ENCODE measurements around the gene DSCAM.
"Not testable (repeated sequence)": the region's sequence is repeated elsewhere in the genome, so short reads cannot be mapped to it uniquely, and the experiment has no call there.

Gene DSCAM

GRCh38 chr21:40049931-40050290, 797.0 kb downstream of the DSCAM start:
- no peak overlapping the region for H3K4me3 ChIP-seq (ENCODE audit: low read length)
- 65% methylated on average over 7 of the region's 7 CpGs for WGBS
- no peaks in the 10 kb centered on the region for H3K9me3 ChIP-seq (ENCODE audit: insufficient read depth, low read depth, low read length)
- peaks cover 12% of the 10 kb centered on the region for H3K4me1 ChIP-seq (ENCODE audit: insufficient read depth, low read length)
- no peak overlapping the region for H3K9ac ChIP-seq (ENCODE audit: low read depth, low read length)
- H3K27ac ChIP-seq (ENCODE audit: low read depth, low read length), result no peak overlapping the region
- H3K36me3 ChIP-seq (ENCODE audit: insufficient read depth, low read length), result no peaks in the 10 kb centered on the region
- H3K27me3 ChIP-seq (ENCODE audit: insufficient read depth, low read length), result no peaks in the 10 kb centered on the region

GRCh38 chr21:40049031-40049930, 797.7 kb downstream of the DSCAM start:
- no peaks in the 10 kb centered on the region for H3K36me3 ChIP-seq (ENCODE audit: insufficient read depth, low read length)
- no peak overlapping the region for H3K27ac ChIP-seq (ENCODE audit: low read depth, low read length)
- H3K4me3 ChIP-seq (ENCODE audit: low read length), result no peak overlapping the region
- H3K27me3 ChIP-seq (ENCODE audit: insufficient read depth, low read length), result no peaks in the 10 kb centered on the region
- no peaks in the 10 kb centered on the region for H3K9me3 ChIP-seq (ENCODE audit: insufficient read depth, low read depth, low read length)
- no peak overlapping the region for H3K9ac ChIP-seq (ENCODE audit: low read depth, low read length)
- 82% methylated on average over 10 of the region's 10 CpGs for WGBS
- peaks cover 12% of the 10 kb centered on the region for H3K4me1 ChIP-seq (ENCODE audit: insufficient read depth, low read length)

GRCh38 chr21:40047993-40048730, 798.8 kb downstream of the DSCAM start:
- Histone ChIP-seq H3K27me3 (ENCODE audit: insufficient read depth, low read length) (no peaks in the 10 kb centered on the region), H3K9ac (ENCODE audit: low read depth, low read length) (no peak overlapping the region), H3K27ac (ENCODE audit: low read depth, low read length) (no peak overlapping the region), H3K9me3 (ENCODE audit: insufficient read depth, low read depth, low read length) (no peaks in the 10 kb centered on the region), H3K4me3 (ENCODE audit: low read length) (no peak overlapping the region), H3K36me3 (ENCODE audit: insufficient read depth, low read length) (no peaks in the 10 kb centered on the region), H3K4me1 (ENCODE audit: insufficient read depth, low read length) (peaks cover 12% of the 10 kb centered on the region)
- 86% methylated on average over 5 of the region's 5 CpGs for WGBS

GRCh38 chr21:40047211-40047610, 799.7 kb downstream of the DSCAM start:
- Histone ChIP-seq H3K27me3 (ENCODE audit: insufficient read depth, low read length) (no peaks in the 10 kb centered on the region), H3K36me3 (ENCODE audit: insufficient read depth, low read length) (no peaks in the 10 kb centered on the region), H3K27ac (ENCODE audit: low read depth, low read length) (no peak overlapping the region), H3K9ac (ENCODE audit: low read depth, low read length) (no peak overlapping the region), H3K4me3 (ENCODE audit: low read length) (no peak overlapping the region), H3K9me3 (ENCODE audit: insufficient read depth, low read depth, low read length) (no peaks in the 10 kb centered on the region), H3K4me1 (ENCODE audit: insufficient read depth, low read length) (peaks cover 12% of the 10 kb centered on the region)
- WGBS, result 92% methylated on average over 2 of the region's 2 CpGs

- H3K9me3 ChIP-seq (ENCODE audit: insufficient read depth, low read depth, low read length), result no peaks in the 10 kb centered on the region
- no peaks in the 10 kb centered on the region for H3K27me3 ChIP-seq (ENCODE audit: insufficient read depth, low read length)
- WGBS, result 96% methylated on average over 12 of the region's 12 CpGs
- H3K36me3 ChIP-seq (ENCODE audit: insufficient read depth, low read length), result no peaks in the 10 kb centered on the region
- H3K4me1 ChIP-seq (ENCODE audit: insufficient read depth, low read length), result no peaks in the 10 kb centered on the region
- no peak overlapping the region for H3K27ac ChIP-seq (ENCODE audit: low read depth, low read length)
- H3K9ac ChIP-seq (ENCODE audit: low read depth, low read length), result no peak overlapping the region
- H3K4me3 ChIP-seq (ENCODE audit: low read length), result no peak overlapping the region
Measured at GRCh38 chr21:40043866-40044265, 803.1 kb downstream of the DSCAM start.

GRCh38 chr21:40043423-40043822, 803.5 kb downstream of the DSCAM start:
- Histone ChIP-seq H3K4me1 (ENCODE audit: insufficient read depth, low read length) (no peaks in the 10 kb centered on the region), H3K27me3 (ENCODE audit: insufficient read depth, low read length) (no peaks in the 10 kb centered on the region), H3K9ac (ENCODE audit: low read depth, low read length) (no peak overlapping the region), H3K4me3 (ENCODE audit: low read length) (no peak overlapping the region), H3K36me3 (ENCODE audit: insufficient read depth, low read length) (no peaks in the 10 kb centered on the region), H3K27ac (ENCODE audit: low read depth, low read length) (no peak overlapping the region), H3K9me3 (ENCODE audit: insufficient read depth, low read depth, low read length) (no peaks in the 10 kb centered on the region)
- 86% methylated on average over 3 of the region's 4 CpGs for WGBS

- Histone ChIP-seq H3K9me3 (ENCODE audit: insufficient read depth, low read depth, low read length) (no peaks in the 10 kb centered on the region), H3K36me3 (ENCODE audit: insufficient read depth, low read length) (no peaks in the 10 kb centered on the region), H3K27me3 (ENCODE audit: insufficient read depth, low read length) (no peaks in the 10 kb centered on the region), H3K4me3 (ENCODE audit: low read length) (no peak overlapping the region), H3K4me1 (ENCODE audit: insufficient read depth, low read length) (no peaks in the 10 kb centered on the region), H3K27ac (ENCODE audit: low read depth, low read length) (no peak overlapping the region), H3K9ac (ENCODE audit: low read depth, low read length) (no peak overlapping the region)
- 94% methylated on average over 6 of the region's 6 CpGs for WGBS
Measured at GRCh38 chr21:40041446-40041845, 805.5 kb downstream of the DSCAM start.

GRCh38 chr21:40033156-40033782, 813.7 kb downstream of the DSCAM start:
- H3K4me3 ChIP-seq (ENCODE audit: low read length), result peak overlapping the region; percentile 16; the same call in 1 of the 2 replicates

GRCh38 chr21:40029888-40030287, 817.1 kb downstream of the DSCAM start:
- H3K9ac ChIP-seq (ENCODE audit: low read depth, low read length), result no peak overlapping the region
- no peaks in the 10 kb centered on the region for H3K27me3 ChIP-seq (ENCODE audit: insufficient read depth, low read length)
- WGBS, result 93% methylated on average over 5 of the region's 6 CpGs
- no peak overlapping the region for H3K27ac ChIP-seq (ENCODE audit: low read depth, low read length)
- H3K36me3 ChIP-seq (ENCODE audit: insufficient read depth, low read length), result no peaks in the 10 kb centered on the region
- H3K9me3 ChIP-seq (ENCODE audit: insufficient read depth, low read depth, low read length), result no peaks in the 10 kb centered on the region
- H3K4me3 ChIP-seq (ENCODE audit: low read length), result no peak overlapping the region
- peaks cover 5% of the 10 kb centered on the region; the same call in 1 of the 2 replicates for H3K4me1 ChIP-seq (ENCODE audit: insufficient read depth, low read length)

More at GRCh38 chr21:40033156-40033782, 813.7 kb downstream of the DSCAM start:
- WGBS, result 78% methylated on average over 25 of the region's 25 CpGs
- not testable (repeated sequence) for H3K27ac ChIP-seq (ENCODE audit: low read depth, low read length); H3K9me3 ChIP-seq (ENCODE audit: insufficient read depth, low read depth, low read length); H3K27me3 ChIP-seq (ENCODE audit: insufficient read depth, low read length); H3K36me3 ChIP-seq (ENCODE audit: insufficient read depth, low read length); H3K4me1 ChIP-seq (ENCODE audit: insufficient read depth, low read length)
- peak overlapping the region; percentile 36; the same call in 1 of the 2 replicates for H3K9ac ChIP-seq (ENCODE audit: low read depth, low read length)

- not testable (repeated sequence) for H3K27ac ChIP-seq (ENCODE audit: low read depth, low read length); H3K4me3 ChIP-seq (ENCODE audit: low read length); H3K36me3 ChIP-seq (ENCODE audit: insufficient read depth, low read length); H3K27me3 ChIP-seq (ENCODE audit: insufficient read depth, low read length); H3K9me3 ChIP-seq (ENCODE audit: insufficient read depth, low read depth, low read length); H3K9ac ChIP-seq (ENCODE audit: low read depth, low read length); H3K4me1 ChIP-seq (ENCODE audit: insufficient read depth, low read length)
- WGBS, result 88% methylated on average over 19 of the region's 19 CpGs
Measured at GRCh38 chr21:40028393-40028792, 818.6 kb downstream of the DSCAM start.

All from HUES64 (cell line).